Activated CD4-positive, alpha-beta memory T cell treated with anti-CD3 and anti-CD28 coated beads for 36 hours (primary cell): ENCODE measurements around the gene COG4. TPM values are rescaled to one million over a fixed set of nuclear protein-coding genes. Genes with fewer than 3 reads are reported as not detected.
"Not testable (repeated sequence)": the region's sequence is repeated elsewhere in the genome, so short reads cannot be mapped to it uniquely, and the experiment has no call there.

Source experiments
- CTCF ChIA-PET: fragments of 350-600 bp; sonication (Branson Sonifier 250); formaldehyde crosslinking; loops from one replicate; lab custom pipeline; 2021; ENCODE audit warnings: antibody characterized with exemption, inconsistent platforms; lab: Charles Lee
- POLR2A ChIA-PET: fragments of 350-600 bp; sonication (Branson Sonifier 250); formaldehyde crosslinking; loops from one replicate; lab custom pipeline; 2021; ENCODE audit warnings: antibody characterized with exemption; lab: Charles Lee
- DNase-seq: peaks from one replicate; pipeline ENCODE4 v3.0.0-alpha.2; 2020
- H3K27ac Mint-ChIP-seq: one replicate; pipeline ENCODE4 v1.8.0; 2021; ENCODE audit warnings: mixed read lengths
- H3K27me3 Mint-ChIP-seq: one replicate; pipeline ENCODE4 v1.8.0; 2021; ENCODE audit warnings: mixed read lengths
- H3K36me3 Mint-ChIP-seq: one replicate; pipeline ENCODE4 v1.8.0; 2021; ENCODE audit warnings: mixed read lengths
- H3K4me1 Mint-ChIP-seq: one replicate; pipeline ENCODE4 v1.8.0; 2021; ENCODE audit warnings: low read depth, mixed read lengths
- H3K4me3 Mint-ChIP-seq: one replicate; pipeline ENCODE4 v1.8.0; 2021; ENCODE audit warnings: mild to moderate bottlenecking, mixed read lengths
- H3K9me3 Mint-ChIP-seq: one replicate; pipeline ENCODE4 v1.8.0; 2021; ENCODE audit warnings: mixed read lengths
- intact Hi-C: fragments of 100-400 bp; cut with micrococcal nuclease; formaldehyde crosslinking; loops from one replicate; pipeline ENCODE4 v1.15.1; 2023
- total RNA-seq, 2 experiments: library from RNA; stranded (reverse); gene quantifications; one replicate each; pipeline ENCODE4 v1.2.3, GENCODE V29; 2021

Gene COG4
- total RNA-seq, 2 experiments from 2014 or later: 35.9 to 40.2 TPM

DNA sequence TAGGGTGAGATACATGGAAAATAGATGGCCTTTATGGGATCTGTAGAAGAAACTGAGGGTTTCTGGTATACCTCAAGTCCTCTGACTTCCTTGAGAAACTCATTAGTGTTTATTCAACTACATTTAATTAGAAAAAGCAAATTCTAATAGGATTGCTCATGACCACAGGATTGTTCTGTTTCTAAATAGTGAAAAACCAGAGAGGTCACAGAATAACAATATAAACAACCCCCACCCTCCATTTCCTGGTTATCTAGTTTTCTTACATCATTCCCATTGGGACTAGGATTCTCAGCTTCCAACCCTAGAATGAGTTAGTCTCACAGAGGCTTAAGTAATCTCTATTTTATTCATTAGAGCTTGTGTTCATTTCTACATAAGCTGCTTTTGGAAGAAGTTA, 30.3 kb upstream of the COG4 start:
- ChIA-PET POLR2A (no interaction called here), CTCF (no interaction called here)
- intact Hi-C loops: loop anchor here (10.0 kb wide), 1 partner anchor 299 kb away; the partner anchor contains the start of gene EXOSC6
- H3K27me3 Mint-ChIP-seq: no peaks in the 10 kb centered on the region
- H3K9me3 Mint-ChIP-seq: no peaks in the 10 kb centered on the region
- H3K4me1 Mint-ChIP-seq: peaks cover 10% of the 10 kb centered on the region
- no peak for DNase-seq
- peaks cover 72% of the 10 kb centered on the region for H3K36me3 Mint-ChIP-seq
- no peak overlapping the region for H3K4me3 Mint-ChIP-seq
- H3K27ac Mint-ChIP-seq: peak overlapping the region; percentile 50

DNA sequence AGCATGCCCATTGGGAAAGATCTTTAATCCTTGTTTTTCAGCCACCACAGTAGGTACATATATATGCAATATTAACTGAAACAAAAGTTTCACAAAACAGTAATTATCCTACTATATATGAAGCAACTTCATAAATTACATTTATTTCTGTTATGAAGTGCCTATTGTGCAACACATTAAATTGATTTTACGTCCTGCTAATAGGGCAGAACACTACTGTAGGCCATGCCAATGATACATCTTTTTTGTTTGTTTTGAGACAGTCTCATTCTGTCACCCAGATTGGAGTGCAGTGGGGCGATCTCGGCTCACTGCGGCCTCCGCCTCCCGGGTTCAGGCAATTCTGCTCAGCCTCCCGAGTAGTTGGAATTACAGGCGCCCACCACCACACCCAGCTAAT, 29.3 kb upstream of the COG4 start:
- intact Hi-C loops: loop anchor here (10.0 kb wide), 1 partner anchor 298 kb away; the partner anchor contains the start of gene EXOSC6
- POLR2A ChIA-PET: no interaction called here
- Mint-ChIP-seq H3K27ac (no peak overlapping the region), H3K36me3 (peaks cover 77% of the 10 kb centered on the region), H3K9me3 (no peaks in the 10 kb centered on the region), H3K4me1 (peaks cover 16% of the 10 kb centered on the region), H3K4me3 (no peak overlapping the region), H3K27me3 (no peaks in the 10 kb centered on the region)
- CTCF ChIA-PET: interaction anchor here (0.8 kb wide), 1 partner anchor 299 kb away, joined by 3 read pairs; no protein-coding TSS in a partner anchor
- no peak for DNase-seq

GRCh38 chr16:70551788-70552187, 28.4 kb upstream of the COG4 start:
- peaks cover 76% of the 10 kb centered on the region for H3K36me3 Mint-ChIP-seq
- no peaks in the 10 kb centered on the region for H3K27me3 Mint-ChIP-seq
- H3K4me1 Mint-ChIP-seq: peaks cover 16% of the 10 kb centered on the region
- no peak overlapping the region for H3K27ac Mint-ChIP-seq
- DNase-seq: no peak
- H3K9me3 Mint-ChIP-seq: no peaks in the 10 kb centered on the region
- no peak overlapping the region for H3K4me3 Mint-ChIP-seq
- ChIA-PET POLR2A (interaction anchor here (0.8 to 1.4 kb wide), 2 partner anchors 14 to 24 kb away, joined by 3 read pairs; no protein-coding TSS in a partner anchor), CTCF (interaction anchor here (0.8 to 1.3 kb wide), 2 partner anchors 43 to 298 kb away, joined by 3 to 5 read pairs; no protein-coding TSS in a partner anchor)
- intact Hi-C loops: loop anchor here (10.0 kb wide), 1 partner anchor 297 kb away; the partner anchor contains the start of gene EXOSC6

DNA sequence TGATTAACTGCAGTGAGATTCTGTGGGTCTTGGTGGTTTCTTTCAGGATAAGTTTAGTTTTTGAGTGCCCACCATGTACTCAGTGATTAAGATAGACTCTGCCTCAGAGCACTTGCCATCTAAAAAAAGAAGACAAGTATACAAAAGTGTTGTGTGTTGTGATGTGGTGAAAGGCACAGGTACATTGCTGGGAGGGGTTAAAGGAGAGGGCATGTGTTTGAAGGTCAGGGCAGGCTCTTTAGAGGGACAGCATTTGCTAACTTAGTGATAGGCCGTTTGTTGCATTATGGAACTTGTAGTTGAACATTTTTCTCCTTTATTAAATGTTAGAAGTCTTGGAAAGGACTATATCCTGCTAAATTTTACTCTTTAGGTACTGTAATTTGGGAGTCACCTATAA, 26.7 kb upstream of the COG4 start:
- no peak overlapping the region for H3K27ac Mint-ChIP-seq
- intact Hi-C loops: loop anchor here (10.0 kb wide), 1 partner anchor 295 kb away; the partner anchor contains the start of gene EXOSC6
- H3K9me3 Mint-ChIP-seq: no peaks in the 10 kb centered on the region
- no peak for DNase-seq
- H3K4me3 Mint-ChIP-seq: no peak overlapping the region
- peaks cover 70% of the 10 kb centered on the region for H3K36me3 Mint-ChIP-seq
- ChIA-PET CTCF (no interaction called here), POLR2A (interaction anchor here (1.4 kb wide), 1 partner anchor 16 kb away, joined by 3 read pairs; no protein-coding TSS in a partner anchor)
- no peaks in the 10 kb centered on the region for H3K27me3 Mint-ChIP-seq
- H3K4me1 Mint-ChIP-seq: peaks cover 16% of the 10 kb centered on the region

GRCh38 chr16:70548936-70549335, 25.6 kb upstream of the COG4 start:
- no peaks in the 10 kb centered on the region for H3K27me3 Mint-ChIP-seq
- CTCF ChIA-PET: interaction anchor here (1.1 kb wide), 1 partner anchor 19 kb away, joined by 5 read pairs; no protein-coding TSS in a partner anchor
- no peaks in the 10 kb centered on the region for H3K9me3 Mint-ChIP-seq
- H3K4me3 Mint-ChIP-seq: no peak overlapping the region
- no peak overlapping the region for H3K27ac Mint-ChIP-seq
- peaks cover 68% of the 10 kb centered on the region for H3K36me3 Mint-ChIP-seq
- intact Hi-C loops: no loop called here
- peaks cover 16% of the 10 kb centered on the region for H3K4me1 Mint-ChIP-seq
- POLR2A ChIA-PET: interaction anchor here (1.0 to 1.2 kb wide), 3 partner anchors 8 to 12 kb away, joined by 3 read pairs; no protein-coding TSS in a partner anchor
- no peak for DNase-seq

GRCh38 chr16:70544548-70544947, 21.2 kb upstream of the COG4 start:
- Mint-ChIP-seq H3K27me3 (no peaks in the 10 kb centered on the region), H3K9me3 (no peaks in the 10 kb centered on the region), H3K27ac (no peak overlapping the region), H3K4me1 (peaks cover 10% of the 10 kb centered on the region), H3K4me3 (no peak overlapping the region), H3K36me3 (peaks cover 61% of the 10 kb centered on the region)
- ChIA-PET POLR2A (no interaction called here), CTCF (no interaction called here)
- DNase-seq: no peak
- intact Hi-C loops: no loop called here

DNA sequence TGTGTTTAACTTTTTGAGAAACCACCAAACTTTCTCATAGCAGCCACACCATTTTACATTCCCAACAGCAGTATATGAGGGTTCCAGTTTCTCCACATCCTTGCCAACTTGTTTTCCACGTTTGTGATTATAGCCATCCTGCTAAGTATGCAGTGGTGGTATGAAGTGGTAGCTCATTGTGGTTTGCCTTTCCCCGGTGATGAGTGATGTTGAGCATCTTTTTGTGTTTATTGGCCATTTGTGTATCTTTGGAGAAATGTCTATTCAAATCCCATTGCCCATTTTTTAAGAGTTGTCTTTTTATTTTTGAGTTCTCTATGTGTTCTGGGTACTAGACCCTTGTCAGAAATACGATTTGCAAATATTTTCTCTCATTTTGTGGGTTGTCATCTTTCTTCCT, 17.6 kb upstream of the COG4 start:
- no peak for DNase-seq

DNA sequence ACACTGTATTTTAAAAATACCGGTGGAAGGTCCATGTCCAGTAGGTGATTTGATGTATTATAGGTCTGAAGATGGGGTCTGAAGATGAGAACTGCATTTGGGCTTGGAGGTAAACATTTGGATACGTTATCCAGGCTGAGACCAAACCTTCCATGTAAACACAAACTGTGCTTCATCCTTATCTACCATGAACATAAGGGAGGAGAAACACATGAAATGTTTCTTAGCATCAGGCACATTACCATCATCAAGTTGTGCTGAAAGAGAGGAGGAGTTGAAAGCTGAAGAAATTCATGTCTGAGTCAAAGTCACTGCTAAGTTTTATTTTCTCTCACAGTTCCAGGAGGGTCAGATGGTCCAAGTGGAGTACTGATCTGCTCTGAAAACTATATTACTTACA, 11.6 kb upstream of the COG4 start:
- Mint-ChIP-seq H3K27ac (no peak overlapping the region), H3K4me1 (peaks cover 22% of the 10 kb centered on the region), H3K9me3 (no peaks in the 10 kb centered on the region), H3K27me3 (no peaks in the 10 kb centered on the region), H3K36me3 (peaks cover 70% of the 10 kb centered on the region), H3K4me3 (no peak overlapping the region)
- intact Hi-C loops: no loop called here
- ChIA-PET POLR2A (no interaction called here), CTCF (no interaction called here)
- no peak for DNase-seq

More for the DNA sequence above, 17.6 kb upstream of the COG4 start:
- ChIA-PET CTCF (no interaction called here), POLR2A (interaction anchor here (1.2 kb wide), 1 partner anchor 8 kb away, joined by 3 read pairs; no protein-coding TSS in a partner anchor)
- Mint-ChIP-seq H3K27ac (no peak overlapping the region), H3K9me3 (no peaks in the 10 kb centered on the region), H3K36me3 (peaks cover 62% of the 10 kb centered on the region), H3K27me3 (no peaks in the 10 kb centered on the region), H3K4me1 (peaks cover 6% of the 10 kb centered on the region), H3K4me3 (no peak overlapping the region)
- intact Hi-C loops: no loop called here

- POLR2A ChIA-PET, H3K27me3 Mint-ChIP-seq, H3K9me3 Mint-ChIP-seq, H3K4me3 Mint-ChIP-seq, intact Hi-C loops, DNase-seq, H3K27ac Mint-ChIP-seq: not testable (repeated sequence)
- peaks cover 72% of the 10 kb centered on the region for H3K36me3 Mint-ChIP-seq
- peaks cover 55% of the 10 kb centered on the region for H3K4me1 Mint-ChIP-seq
- CTCF ChIA-PET: interaction anchor here (0.7 to 1.2 kb wide), 3 partner anchors 9 to 124 kb away, joined by 4 to 6 read pairs (median 5); no protein-coding TSS in a partner anchor
Measured at GRCh38 chr16:70529954-70530353, 6.6 kb upstream of the COG4 start.

- peaks cover 53% of the 10 kb centered on the region for H3K4me1 Mint-ChIP-seq
- POLR2A ChIA-PET: no interaction called here
- no peak for DNase-seq
- peak overlapping the region; percentile 29 for H3K4me3 Mint-ChIP-seq
- H3K27ac Mint-ChIP-seq: peak overlapping the region; percentile 45
- CTCF ChIA-PET: interaction anchor here (1.1 to 1.2 kb wide), 2 partner anchors 20 kb away, joined by 3 to 5 read pairs; no protein-coding TSS in a partner anchor
- H3K27me3 Mint-ChIP-seq: no peaks in the 10 kb centered on the region
- intact Hi-C loops: no loop called here
- H3K36me3 Mint-ChIP-seq: peaks cover 74% of the 10 kb centered on the region
- no peaks in the 10 kb centered on the region for H3K9me3 Mint-ChIP-seq
Measured at GRCh38 chr16:70529051-70529777, 5.9 kb upstream of the COG4 start.

- H3K4me1 Mint-ChIP-seq: peaks cover 47% of the 10 kb centered on the region
- intact Hi-C loops: no loop called here
Measured at GRCh38 chr16:70527315-70527996, 4.1 kb upstream of the COG4 start.

More at GRCh38 chr16:70527315-70527996, 4.1 kb upstream of the COG4 start:
- Mint-ChIP-seq H3K9me3 (no peaks in the 10 kb centered on the region), H3K4me3 (peak overlapping the region; percentile 91), H3K36me3 (peaks cover 68% of the 10 kb centered on the region), H3K27me3 (no peaks in the 10 kb centered on the region), H3K27ac (peak overlapping the region; percentile 26)
- no peak for DNase-seq
- ChIA-PET POLR2A (interaction anchor here (1.0 kb wide), 1 partner anchor 24 kb away, joined by 3 read pairs; no protein-coding TSS in a partner anchor), CTCF (interaction anchor here (0.9 kb wide), 1 partner anchor 158 kb away, joined by 3 read pairs; no protein-coding TSS in a partner anchor)
